Eye (tissue), 1 donor: ENCODE measurements around the gene ATXN1.
A peak's percentile ranks its signal among the peaks of the same experiment; 100 is the strongest.

Experiments
- DNase-seq: peaks from one replicate; pipeline ENCODE4 v3.0.0-alpha.2; 2015

Gene ATXN1

GRCh38 chr6:16521528-16521927 lies 239.7 kb downstream of the ATXN1 start:
- no peak for DNase-seq

GRCh38 chr6:16519265-16520242 lies 241.7 kb downstream of the ATXN1 start:
- no peak for DNase-seq

- DNase-seq: no peak
Measured at GRCh38 chr6:16518265-16518664, 243.0 kb downstream of the ATXN1 start.

GRCh38 chr6:16514249-16514648 lies 247.0 kb downstream of the ATXN1 start:
- peak; percentile 74 for DNase-seq

GRCh38 chr6:16512544-16513290 lies 248.5 kb downstream of the ATXN1 start:
- DNase-seq: no peak

- no peak for DNase-seq
Measured at GRCh38 chr6:16511723-16512489, 249.4 kb downstream of the ATXN1 start.

GRCh38 chr6:16511040-16511660 lies 250.1 kb downstream of the ATXN1 start:
- DNase-seq: peak; percentile 60

- DNase-seq: no peak
Measured at GRCh38 chr6:16510245-16510644, 251.0 kb downstream of the ATXN1 start.

- DNase-seq: no peak
Measured at GRCh38 chr6:16508959-16509358, 252.3 kb downstream of the ATXN1 start.

- peak; percentile 69 for DNase-seq
Measured at GRCh38 chr6:16505711-16506357, 255.4 kb downstream of the ATXN1 start.

- no peak for DNase-seq
Measured at GRCh38 chr6:16504609-16505008, 256.7 kb downstream of the ATXN1 start.

- DNase-seq: no peak
Measured at GRCh38 chr6:16503970-16504415, 257.3 kb downstream of the ATXN1 start.

GRCh38 chr6:16503241-16503775 lies 258.0 kb downstream of the ATXN1 start:
- no peak for DNase-seq

- no peak for DNase-seq
Measured at GRCh38 chr6:16498957-16499356, 262.3 kb downstream of the ATXN1 start.

- DNase-seq: no peak
Measured at GRCh38 chr6:16498237-16498636, 263.0 kb downstream of the ATXN1 start.

GRCh38 chr6:16496991-16497801 lies 264.1 kb downstream of the ATXN1 start:
- peak; percentile 63 for DNase-seq

- no peak for DNase-seq
Measured at GRCh38 chr6:16496210-16496609, 265.1 kb downstream of the ATXN1 start.

GRCh38 chr6:16494793-16495192 lies 266.5 kb downstream of the ATXN1 start:
- DNase-seq: no peak

GRCh38 chr6:16493802-16494201 lies 267.5 kb downstream of the ATXN1 start:
- DNase-seq: no peak

GRCh38 chr6:16493112-16493511 lies 268.1 kb downstream of the ATXN1 start:
- DNase-seq: no peak
